ENCODE results near the gene TDRD15. TPM values are rescaled to one million over a fixed set of nuclear protein-coding genes. Genes with fewer than 3 reads are reported as not detected.
"Not testable (repeated sequence)": the region's sequence is repeated elsewhere in the genome, so short reads cannot be mapped to it uniquely, and the experiment has no call there.

TDRD15 gene
- total and polyA plus RNA-seq, 9 donors, result 0.23 TPM; not detected in 8

GRCh38 chr2:21148718-21149117, 24.9 kb downstream of the TDRD15 start:
- intact Hi-C loops (cut with DNase I), result no loop called here
- no peaks in the 10 kb centered on the region for H3K36me3 ChIP-seq
- H3K4me1 ChIP-seq (ENCODE audit: insufficient read depth), result no peaks in the 10 kb centered on the region
- H3K27me3 ChIP-seq, result peaks cover 6% of the 10 kb centered on the region
- H3K27ac ChIP-seq, result no peak overlapping the region
- H3K4me3 ChIP-seq, result no peak overlapping the region
- TF ChIP-seq, protein P1, sequence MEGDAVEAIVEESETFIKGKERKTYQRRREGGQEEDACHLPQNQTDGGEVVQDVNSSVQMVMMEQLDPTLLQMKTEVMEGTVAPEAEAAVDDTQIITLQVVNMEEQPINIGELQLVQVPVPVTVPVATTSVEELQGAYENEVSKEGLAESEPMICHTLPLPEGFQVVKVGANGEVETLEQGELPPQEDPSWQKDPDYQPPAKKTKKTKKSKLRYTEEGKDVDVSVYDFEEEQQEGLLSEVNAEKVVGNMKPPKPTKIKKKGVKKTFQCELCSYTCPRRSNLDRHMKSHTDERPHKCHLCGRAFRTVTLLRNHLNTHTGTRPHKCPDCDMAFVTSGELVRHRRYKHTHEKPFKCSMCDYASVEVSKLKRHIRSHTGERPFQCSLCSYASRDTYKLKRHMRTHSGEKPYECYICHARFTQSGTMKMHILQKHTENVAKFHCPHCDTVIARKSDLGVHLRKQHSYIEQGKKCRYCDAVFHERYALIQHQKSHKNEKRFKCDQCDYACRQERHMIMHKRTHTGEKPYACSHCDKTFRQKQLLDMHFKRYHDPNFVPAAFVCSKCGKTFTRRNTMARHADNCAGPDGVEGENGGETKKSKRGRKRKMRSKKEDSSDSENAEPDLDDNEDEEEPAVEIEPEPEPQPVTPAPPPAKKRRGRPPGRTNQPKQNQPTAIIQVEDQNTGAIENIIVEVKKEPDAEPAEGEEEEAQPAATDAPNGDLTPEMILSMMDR (IDR thresholded peaks at IDR 0.05), result no peak
- TF ChIP-seq EP300 (IDR thresholded peaks at IDR 0.05) (no peak), POLR2A (IDR thresholded peaks at IDR 0.05) (no peak)
- no peaks in the 10 kb centered on the region for H3K9me3 ChIP-seq
- no peak for DNase-seq

- H3K27me3 ChIP-seq; H3K4me1 ChIP-seq (ENCODE audit: insufficient read depth); H3K27ac ChIP-seq; intact Hi-C loops (cut with DNase I); H3K4me3 ChIP-seq; DNase-seq; H3K9me3 ChIP-seq; H3K36me3 ChIP-seq: not testable (repeated sequence)
- 39 to 65% (median 44%) methylated on average over 2 of the region's 2 CpGs for WGBS, 3 donors
Measured at GRCh38 chr2:21151234-21151633, 27.5 kb downstream of the TDRD15 start.

DNA sequence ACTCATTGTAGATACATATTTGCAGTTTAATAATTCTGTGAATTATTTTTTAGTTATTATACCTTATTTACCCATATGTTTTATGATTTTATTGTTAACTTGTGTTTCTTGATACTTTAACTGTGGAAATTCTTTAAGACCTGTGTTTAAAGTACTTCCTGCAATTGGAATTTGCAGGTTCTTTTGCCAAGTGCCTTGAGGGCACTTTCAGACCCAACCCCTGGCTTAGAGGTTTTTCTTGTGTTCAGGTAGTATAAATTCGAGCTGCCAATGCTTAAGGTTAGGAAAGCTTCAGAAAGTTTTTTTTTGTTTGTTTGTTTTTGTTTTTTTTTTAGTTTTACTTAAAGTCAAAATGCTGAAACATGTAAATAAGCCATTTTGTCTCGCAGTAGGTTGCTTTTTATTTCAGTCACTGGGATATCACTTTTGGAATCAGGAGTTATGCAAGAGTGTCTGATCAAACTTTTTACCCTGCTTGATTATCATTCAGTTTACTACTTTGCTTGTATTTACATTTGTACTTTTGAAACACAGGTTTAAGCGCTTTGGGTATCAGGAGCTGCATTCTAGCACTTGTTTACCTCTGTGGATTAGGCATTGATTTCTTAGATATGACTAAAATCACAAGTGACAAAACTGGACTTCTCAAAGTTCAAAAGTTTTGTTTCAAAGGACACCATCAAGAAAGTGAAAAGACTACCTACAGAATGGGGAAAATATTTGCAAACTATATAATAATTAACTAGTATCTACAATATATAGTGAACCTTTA, 31.8 kb downstream of the TDRD15 start:
- intact Hi-C loops (cut with DNase I), result no loop called here

GRCh38 chr2:21161122-21161521, 37.4 kb downstream of the TDRD15 start:
- no peak for DNase-seq
- WGBS, 3 donors, result 93 to 94% (median 94%) methylated on average over 6 of the region's 6 CpGs
- intact Hi-C loops (cut with DNase I), result loop anchor here in 1 of 4 donors (10.0 kb wide), 1 partner anchor 116 kb away; the partner anchor contains the start of gene APOB

More for the DNA sequence above, 31.8 kb downstream of the TDRD15 start:
- Histone ChIP-seq H3K27me3 (no peaks in the 10 kb centered on the region), H3K36me3 (no peaks in the 10 kb centered on the region), H3K9me3 (no peaks in the 10 kb centered on the region), H3K27ac (no peak overlapping the region), H3K4me1 (ENCODE audit: insufficient read depth) (no peaks in the 10 kb centered on the region), H3K4me3 (no peak overlapping the region)
- DNase-seq, result no peak
- TF ChIP-seq, protein P1 (IDR thresholded peaks at IDR 0.05), result no peak
- TF ChIP-seq EP300 (IDR thresholded peaks at IDR 0.05), result no peak
- TF ChIP-seq POLR2A (IDR thresholded peaks at IDR 0.05), result no peak
- WGBS, 3 donors, result 37 to 44% (median 43%) methylated on average over 3 of the region's 3 CpGs

More at GRCh38 chr2:21161122-21161521, 37.4 kb downstream of the TDRD15 start:
- no peaks in the 10 kb centered on the region for H3K27me3 ChIP-seq
- no peak overlapping the region for H3K4me3 ChIP-seq
- H3K9me3 ChIP-seq, result no peaks in the 10 kb centered on the region
- H3K36me3 ChIP-seq, result no peaks in the 10 kb centered on the region
- H3K27ac ChIP-seq, result no peak overlapping the region
- no peak for TF ChIP-seq POLR2A (IDR thresholded peaks at IDR 0.05)
- TF ChIP-seq, protein P1 (IDR thresholded peaks at IDR 0.05), result no peak
- TF ChIP-seq EP300 (IDR thresholded peaks at IDR 0.05), result no peak
- H3K4me1 ChIP-seq (ENCODE audit: insufficient read depth), result no peaks in the 10 kb centered on the region
